Neural cell (in vitro differentiated cells): Measurements from ENCODE around the gene FSCN2.

Source experiments
- CTCF ChIP-seq: fragments of 450-650 bp; IDR thresholded peaks from 2 replicates; pipeline ENCODE4 v1.5.1; 2014; ENCODE audit warnings: antibody characterized with exemption, mild to moderate bottlenecking, moderate library complexity; ENCODE audit not compliant: poor library complexity, severe bottlenecking
- EP300 ChIP-seq: fragments of 450-650 bp; conservative IDR thresholded peaks from 2 replicates; pipeline ENCODE4 v1.6.1; 2014; ENCODE audit warnings: antibody characterized with exemption, mild to moderate bottlenecking, moderate library complexity; ENCODE audit not compliant: poor library complexity, severe bottlenecking
- EZH2 ChIP-seq: fragments of 200-600, 300-800 bp; shearing (Covaris generic), sonication (generic); IDR thresholded peaks from 2 replicates; pipeline ENCODE4 v1.6.1; 2014; ENCODE audit warnings: antibody characterized with exemption, low read length, borderline replicate concordance, mild to moderate bottlenecking; ENCODE audit not compliant: insufficient read depth, poor library complexity, severe bottlenecking
- MXI1 ChIP-seq: fragments of 450-650 bp; conservative IDR thresholded peaks from 2 replicates; pipeline ENCODE4 v1.6.1; 2014; ENCODE audit warnings: antibody characterized with exemption, mild to moderate bottlenecking; ENCODE audit not compliant: poor library complexity, severe bottlenecking
- RAD21 ChIP-seq: fragments of 450-650 bp; conservative IDR thresholded peaks from 2 replicates; pipeline ENCODE4 v1.6.1; 2014; ENCODE audit warnings: antibody characterized with exemption, mild to moderate bottlenecking, moderate library complexity
- REST ChIP-seq: IDR thresholded peaks from 2 replicates; pipeline ENCODE4 v1.6.1; 2012; ENCODE audit warnings: borderline replicate concordance
- SMC3 ChIP-seq: fragments of 450-650 bp; conservative IDR thresholded peaks from 2 replicates; pipeline ENCODE4 v1.6.1; 2014; ENCODE audit warnings: antibody characterized with exemption, mild to moderate bottlenecking, moderate library complexity; ENCODE audit not compliant: poor library complexity

GRCh38 chr17:81482673-81483072, 45.5 kb upstream of the FSCN2 start:
- TF ChIP-seq CTCF (no peak), REST (no peak), EP300 (no peak), SMC3 (no peak), EZH2 (no peak), RAD21 (no peak), MXI1 (no peak)
